ENCODE measurements around the gene YWHAH. TPM values are rescaled to one million over a fixed set of nuclear protein-coding genes. Genes with fewer than 3 reads are reported as not detected.
"Not testable (repeated sequence)": the region's sequence is repeated elsewhere in the genome, so short reads cannot be mapped to it uniquely, and the experiment has no call there.

Gene YWHAH
- polyA plus RNA-seq, 1 donor: 92.0 TPM

- no peak for DNase-seq
These were observed 7.1 kb downstream of the YWHAH start for GRCh38 chr22:31951194-31952093.

DNA sequence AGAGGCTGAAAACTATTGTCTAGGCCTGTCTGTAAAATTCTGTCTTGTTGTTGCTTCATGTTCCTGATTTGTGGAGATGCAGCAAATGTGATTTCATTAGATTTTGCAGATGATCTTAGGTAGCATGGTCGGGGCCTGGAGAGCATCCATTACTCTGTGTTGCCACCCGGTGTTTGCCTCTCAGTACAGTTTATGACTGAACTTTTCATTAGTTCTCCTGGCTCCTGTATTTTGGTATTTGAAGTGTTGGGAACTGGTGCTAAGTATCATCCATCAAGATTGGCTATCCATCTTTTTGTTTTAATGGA, 7.7 kb downstream of the YWHAH start:
- no peak for DNase-seq

DNA sequence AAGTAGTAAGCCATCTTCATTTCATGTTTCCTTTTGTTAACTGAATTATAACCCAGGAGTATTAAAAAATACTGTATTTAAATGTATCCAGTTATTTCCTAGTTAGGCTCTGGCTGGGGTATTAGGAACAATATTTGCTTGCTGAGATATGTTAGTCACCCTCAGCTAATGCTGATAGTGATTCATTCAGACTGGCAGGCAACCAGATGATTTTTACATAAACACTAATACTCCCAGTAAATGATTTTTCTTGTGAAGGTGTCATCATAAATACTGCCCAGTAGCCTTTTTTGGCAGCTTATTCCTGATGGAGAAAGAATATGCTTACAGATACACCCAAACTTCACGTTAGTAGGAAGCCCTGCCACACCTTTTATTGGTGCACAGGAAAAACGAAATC, 8.1 kb downstream of the YWHAH start:
- DNase-seq: no peak

DNA sequence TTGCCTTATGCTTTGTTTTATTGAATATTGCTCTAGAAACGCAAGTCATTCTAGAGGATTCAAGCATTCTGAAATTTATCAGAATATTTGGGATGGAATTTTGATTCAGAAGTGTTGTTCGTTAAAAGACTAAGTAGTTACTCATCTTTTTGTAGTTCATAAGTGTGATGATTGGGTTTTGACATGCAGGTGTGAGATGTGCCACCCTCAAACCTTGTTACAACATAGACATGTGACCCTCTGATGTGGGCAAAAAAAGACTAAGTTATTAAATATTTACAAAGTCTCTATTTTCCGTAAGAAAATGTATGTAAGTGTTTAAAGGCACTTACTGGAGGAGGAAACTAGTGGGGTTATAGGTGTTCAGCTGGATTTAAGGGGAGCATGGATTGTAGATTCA, 8.9 kb downstream of the YWHAH start:
- no peak for DNase-seq

GRCh38 chr22:31954535-31955523, 10.5 kb downstream of the YWHAH start:
- DNase-seq: no peak

DNA sequence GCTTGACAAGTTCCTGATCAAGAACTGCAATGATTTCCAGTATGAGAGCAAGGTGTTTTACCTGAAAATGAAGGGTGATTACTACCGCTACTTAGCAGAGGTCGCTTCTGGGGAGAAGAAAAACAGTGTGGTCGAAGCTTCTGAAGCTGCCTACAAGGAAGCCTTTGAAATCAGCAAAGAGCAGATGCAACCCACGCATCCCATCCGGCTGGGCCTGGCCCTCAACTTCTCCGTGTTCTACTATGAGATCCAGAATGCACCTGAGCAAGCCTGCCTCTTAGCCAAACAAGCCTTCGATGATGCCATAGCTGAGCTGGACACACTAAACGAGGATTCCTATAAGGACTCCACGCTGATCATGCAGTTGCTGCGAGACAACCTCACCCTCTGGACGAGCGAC, 12.0 kb downstream of the YWHAH start:
- DNase-seq: no peak

GRCh38 chr22:31957970-31958594, 13.7 kb downstream of the YWHAH start:
- DNase-seq: no peak

- DNase-seq: no peak
These were observed 14.4 kb downstream of the YWHAH start for GRCh38 chr22:31958625-31959239.

- DNase-seq: no peak
These were observed 16.4 kb downstream of the YWHAH start for GRCh38 chr22:31960767-31961166.

DNA sequence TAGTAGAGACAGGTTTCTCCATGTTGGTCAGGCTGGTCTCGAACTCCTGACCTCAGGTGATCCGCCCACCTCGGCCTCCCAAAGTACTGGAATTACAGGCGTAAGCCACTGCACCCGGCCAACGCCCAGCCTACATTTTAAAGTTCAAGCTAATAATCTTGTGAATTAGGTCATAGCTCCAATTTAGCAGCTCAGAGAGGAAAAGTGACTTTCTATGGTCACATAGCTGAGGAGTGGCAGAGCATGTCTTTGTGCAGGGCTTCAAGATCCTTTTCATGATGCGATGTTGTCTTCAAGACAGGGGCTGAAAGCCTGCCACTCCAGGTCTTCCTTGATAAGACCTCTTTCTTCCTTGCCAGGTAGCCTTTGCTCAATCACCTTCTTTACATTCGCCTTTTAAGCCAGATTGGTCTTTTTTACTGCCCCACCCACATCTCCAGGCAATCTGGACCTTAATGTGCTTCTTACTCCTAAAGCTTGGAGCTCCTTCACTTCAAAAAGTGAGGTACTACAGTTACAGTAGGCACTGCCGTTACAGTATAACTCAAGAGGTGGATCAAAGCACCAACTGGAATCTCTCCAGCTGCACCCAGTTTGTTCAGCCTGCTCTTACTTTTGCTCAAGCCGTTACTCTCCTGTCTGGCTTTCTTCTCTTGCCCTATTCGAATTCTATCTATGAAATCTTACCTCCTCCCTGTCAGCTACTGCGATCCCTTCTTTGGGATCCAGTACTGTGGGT, 18.2 kb downstream of the YWHAH start:
- DNase-seq: no peak

DNA sequence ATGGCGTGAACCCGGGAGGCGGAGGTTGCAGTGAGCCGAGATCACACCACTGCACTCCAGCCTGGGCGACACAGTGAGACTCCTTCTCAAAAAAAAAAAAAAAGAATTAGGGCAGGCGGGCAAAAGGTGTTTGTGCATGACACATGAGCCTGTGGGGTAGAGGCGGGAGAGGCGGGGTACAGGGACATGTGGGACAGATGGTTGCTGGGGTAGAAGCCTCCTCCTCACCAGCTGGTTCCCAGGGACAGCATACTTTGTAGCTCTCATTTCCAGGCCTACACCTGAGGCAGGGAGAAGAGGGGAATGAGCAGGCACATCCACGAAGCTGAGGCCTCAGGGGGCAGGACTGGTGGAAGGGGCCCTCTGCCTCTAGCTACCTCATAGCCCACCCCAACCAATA, 23.7 kb downstream of the YWHAH start:
- no peak for DNase-seq

DNA sequence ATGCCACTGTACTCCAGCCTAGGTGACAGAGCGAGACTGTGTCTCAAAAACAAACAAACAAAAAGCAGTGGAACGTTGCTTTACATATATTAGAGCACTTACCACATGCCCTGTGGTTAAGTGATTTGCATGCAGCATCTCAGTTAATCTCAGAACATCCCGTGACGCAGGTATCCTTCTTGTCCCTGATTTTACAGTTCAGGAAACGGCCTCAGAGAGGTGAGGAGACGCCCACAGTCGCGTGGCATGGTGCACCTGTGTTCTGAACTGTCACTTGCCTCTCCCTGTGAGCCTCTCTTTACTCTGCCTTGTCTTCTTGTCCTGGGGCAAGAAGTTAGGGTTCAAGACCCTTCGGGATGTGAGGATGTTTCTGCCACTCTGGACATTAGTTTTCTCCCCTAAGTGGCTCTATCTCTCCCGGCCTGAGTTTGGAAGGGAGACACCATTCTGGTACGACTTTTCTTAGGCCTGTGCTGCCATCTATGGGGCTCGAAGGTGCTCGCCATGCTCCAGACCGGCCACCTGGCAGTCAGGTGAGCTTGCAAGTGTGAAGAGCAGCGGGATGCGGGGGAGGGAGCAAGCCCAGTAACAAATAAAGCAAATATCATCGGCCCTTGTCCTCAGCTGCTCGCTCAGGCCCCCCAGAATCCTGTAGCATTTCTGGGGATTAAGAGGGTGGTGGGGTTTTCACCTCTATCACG, 25.6 kb downstream of the YWHAH start:
- DNase-seq: peak; percentile 55

GRCh38 chr22:31970490-31971444, 26.4 kb downstream of the YWHAH start:
- DNase-seq: peak; percentile 82

DNA sequence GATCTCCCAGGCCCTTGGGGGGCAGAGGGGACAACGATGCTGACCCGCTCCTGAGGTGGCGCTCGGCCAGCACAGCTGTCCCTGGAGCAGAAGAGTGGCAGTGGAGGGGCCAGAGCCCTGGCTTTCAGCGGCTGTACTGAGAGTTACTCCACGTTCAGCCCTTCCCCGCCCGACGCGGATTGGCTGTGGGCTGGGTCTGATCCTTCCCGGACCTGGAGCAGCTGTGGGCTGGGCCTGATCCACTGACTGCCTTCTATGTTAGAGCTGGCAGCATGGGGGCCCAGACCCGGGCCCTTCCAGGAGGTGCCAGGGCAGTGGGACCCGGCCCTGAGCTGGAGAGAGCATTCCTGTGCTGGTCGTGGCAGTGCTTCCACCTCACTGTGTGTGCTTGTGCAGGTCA, 27.8 kb downstream of the YWHAH start:
- DNase-seq: no peak

DNA sequence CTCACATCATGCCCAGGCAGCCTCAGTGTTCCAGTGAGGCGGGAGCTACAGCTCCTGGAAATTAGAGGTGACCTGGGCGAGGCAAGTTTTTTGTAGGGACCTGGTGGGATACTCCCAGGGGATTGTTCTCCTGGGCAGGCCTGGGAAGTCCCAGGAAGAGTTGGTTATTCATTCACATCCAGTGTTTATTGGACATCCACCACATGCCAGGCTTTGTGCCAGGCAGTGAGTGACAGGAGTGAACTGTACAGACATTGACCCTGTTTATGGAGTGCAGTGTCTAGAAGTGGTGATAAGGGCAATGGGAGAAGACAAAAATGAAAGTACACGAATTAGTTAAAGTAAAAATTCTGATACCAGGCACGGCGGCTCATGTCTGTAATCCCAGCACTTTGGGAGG, 29.4 kb downstream of the YWHAH start:
- no peak for DNase-seq

GRCh38 chr22:31977141-31977841, 33.0 kb downstream of the YWHAH start:
- DNase-seq: peak; percentile 56

DNA sequence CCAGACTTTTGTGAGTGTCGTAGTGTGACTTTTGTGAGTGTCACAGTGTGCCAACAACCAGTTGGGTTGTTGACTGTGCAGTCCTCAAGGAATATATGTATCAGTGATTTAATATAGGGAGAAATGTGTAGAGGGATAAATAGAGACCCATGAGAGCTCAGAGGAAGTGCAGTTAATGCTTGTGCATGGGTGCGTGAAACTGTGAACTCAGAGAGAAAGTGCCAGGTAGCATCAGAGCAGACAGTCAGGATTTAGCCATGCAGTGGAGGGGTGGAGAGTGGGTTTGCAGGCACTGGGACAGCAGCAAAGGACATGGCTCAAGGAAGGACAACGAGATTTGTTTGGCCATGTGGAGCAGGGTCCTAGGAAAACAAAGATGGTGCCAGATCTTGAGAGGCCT, 33.6 kb downstream of the YWHAH start:
- DNase-seq: no peak

DNA sequence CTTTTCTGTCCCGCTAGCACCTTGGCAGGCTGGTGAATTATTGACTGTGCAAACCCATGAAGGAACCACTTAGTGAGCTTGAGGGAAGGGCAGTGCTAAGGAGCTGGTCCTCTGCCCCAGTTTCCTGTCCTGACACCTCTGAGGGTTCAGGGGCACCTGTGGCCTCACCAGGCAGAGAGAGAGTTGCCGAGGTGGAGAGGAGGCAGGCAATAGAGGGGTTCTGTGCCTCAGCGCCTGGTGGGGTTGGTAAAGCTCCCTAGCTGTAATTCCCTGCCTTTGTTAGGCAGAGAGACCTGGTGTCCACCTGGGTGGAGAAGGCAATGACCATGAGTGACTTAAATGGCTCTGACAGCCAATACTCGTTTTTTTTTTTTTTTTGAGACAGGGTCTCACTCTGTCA, 36.3 kb downstream of the YWHAH start:
- DNase-seq: no peak

DNA sequence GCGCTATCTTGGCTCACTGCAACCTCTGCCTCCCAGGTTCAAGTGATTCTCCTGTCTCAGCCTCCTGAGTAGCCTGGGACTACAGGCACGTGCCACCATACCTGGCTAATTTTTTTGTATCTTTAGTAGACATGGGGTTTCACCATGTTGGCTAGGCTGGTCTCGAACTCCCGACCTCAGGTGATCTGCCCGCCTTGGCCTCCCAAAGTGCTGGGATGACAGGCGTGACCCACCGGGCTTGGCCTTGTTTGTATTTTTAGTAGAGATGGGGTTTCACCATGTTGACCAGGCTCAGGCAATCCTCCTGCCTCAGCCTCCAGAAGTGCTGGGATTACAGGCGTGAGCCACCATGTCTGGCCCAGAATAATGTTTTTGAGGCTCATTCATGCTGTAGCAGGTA, 37.6 kb downstream of the YWHAH start:
- not testable (repeated sequence) for DNase-seq

Measured in hindlimb muscle (tissue), 1 donor.